Measurements from ENCODE around the gene ONECUT3.

The ONECUT3 gene

DNA sequence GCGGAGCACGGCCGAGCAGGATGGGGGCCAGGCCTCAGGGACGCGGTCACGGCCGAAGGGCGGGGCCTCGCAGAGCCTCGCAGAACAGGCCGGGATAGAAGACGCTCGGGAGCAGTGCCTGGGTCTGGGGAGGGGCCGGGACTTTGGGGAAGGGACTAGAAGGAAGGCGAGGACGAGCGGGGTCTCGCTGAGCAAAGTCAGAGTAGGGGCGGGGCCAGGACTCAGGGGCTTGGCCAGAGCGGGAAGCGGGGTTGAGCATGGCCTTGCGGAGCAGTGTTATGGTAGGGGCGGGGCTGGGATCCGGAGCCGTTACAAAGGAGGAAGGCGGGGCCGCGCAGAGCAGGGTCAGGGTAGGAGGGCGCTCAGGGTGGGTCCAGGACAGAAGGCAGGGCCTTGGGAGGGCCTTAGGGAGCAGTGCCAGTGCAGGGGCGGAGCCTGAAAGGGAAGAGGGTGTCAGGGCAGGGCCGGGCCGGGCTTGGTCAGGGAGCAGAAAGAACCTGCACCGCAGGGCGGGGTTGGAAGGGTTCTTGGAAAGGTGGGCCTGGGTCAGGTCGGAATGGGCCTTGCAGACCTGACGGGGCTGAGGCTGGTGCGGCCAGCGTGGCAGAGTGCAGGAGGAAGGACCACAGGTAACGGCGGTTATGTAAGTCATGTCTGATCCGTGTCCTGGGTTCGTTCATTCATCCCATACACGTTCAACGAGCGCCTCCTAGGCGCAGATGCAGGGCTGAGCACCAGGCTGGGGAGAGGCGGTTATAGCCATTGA, 59.3 kb downstream of the ONECUT3 start (continued):
- TF ChIP-seq ZNF654 (tag by site-specific recombination; IDR thresholded peaks at IDR 0.05; ENCODE audit: low read depth) (peak; percentile 81), ZXDB (tag by site-specific recombination; IDR thresholded peaks at IDR 0.05) (no peak; the same call in 1 of the 2 replicates), ZNF664 (tag by site-specific recombination; IDR thresholded peaks at IDR 0.05) (no peak), ZNF629 (tag by site-specific recombination; IDR thresholded peaks at IDR 0.05) (no peak), ZNF19 (tag by site-specific recombination; IDR thresholded peaks at IDR 0.05; ENCODE audit: low read depth) (no peak), ZNF530 (tag by site-specific recombination; IDR thresholded peaks at IDR 0.05; ENCODE audit: low read depth) (no peak), ZNF670 (tag by site-specific recombination; IDR thresholded peaks at IDR 0.05; ENCODE audit: low read depth) (no peak), BCL11B (tag by site-specific recombination; IDR thresholded peaks at IDR 0.05; ENCODE audit: low read depth) (peak; percentile 85), ZNF24 (tag by site-specific recombination; IDR thresholded peaks at IDR 0.05) (no peak), ZNF155 (tag by site-specific recombination; IDR thresholded peaks at IDR 0.05) (no peak), ZNF600 (tag by site-specific recombination; IDR thresholded peaks at IDR 0.05) (peak; percentile 100), OSR2 (tag by site-specific recombination; IDR thresholded peaks at IDR 0.05) (no peak), ZNF473 (tag by site-specific recombination; IDR thresholded peaks at IDR 0.05) (no peak), ZNF777 (tag by site-specific recombination; IDR thresholded peaks at IDR 0.05; ENCODE audit: borderline replicate concordance) (no peak), ZNF48 (tag by site-specific recombination; IDR thresholded peaks at IDR 0.05) (no peak), FEZF1 (tag by site-specific recombination; IDR thresholded peaks at IDR 0.05) (no peak), ZNF561 (tag by site-specific recombination; IDR thresholded peaks at IDR 0.05; ENCODE audit: borderline replicate concordance) (0 out of 2 replicates have a peak, but pooled peaks have one; percentile 36), KLF1 (tag by site-specific recombination; IDR thresholded peaks at IDR 0.05) (peak; percentile 97), HOXD13 (CRISPR knock-in tag; IDR thresholded peaks at IDR 0.05; ENCODE audit: borderline replicate concordance) (no peak)
- TF ChIP-seq, protein P1, sequence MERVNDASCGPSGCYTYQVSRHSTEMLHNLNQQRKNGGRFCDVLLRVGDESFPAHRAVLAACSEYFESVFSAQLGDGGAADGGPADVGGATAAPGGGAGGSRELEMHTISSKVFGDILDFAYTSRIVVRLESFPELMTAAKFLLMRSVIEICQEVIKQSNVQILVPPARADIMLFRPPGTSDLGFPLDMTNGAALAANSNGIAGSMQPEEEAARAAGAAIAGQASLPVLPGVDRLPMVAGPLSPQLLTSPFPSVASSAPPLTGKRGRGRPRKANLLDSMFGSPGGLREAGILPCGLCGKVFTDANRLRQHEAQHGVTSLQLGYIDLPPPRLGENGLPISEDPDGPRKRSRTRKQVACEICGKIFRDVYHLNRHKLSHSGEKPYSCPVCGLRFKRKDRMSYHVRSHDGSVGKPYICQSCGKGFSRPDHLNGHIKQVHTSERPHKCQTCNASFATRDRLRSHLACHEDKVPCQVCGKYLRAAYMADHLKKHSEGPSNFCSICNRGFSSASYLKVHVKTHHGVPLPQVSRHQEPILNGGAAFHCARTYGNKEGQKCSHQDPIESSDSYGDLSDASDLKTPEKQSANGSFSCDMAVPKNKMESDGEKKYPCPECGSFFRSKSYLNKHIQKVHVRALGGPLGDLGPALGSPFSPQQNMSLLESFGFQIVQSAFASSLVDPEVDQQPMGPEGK (tag by site-specific recombination; IDR thresholded peaks at IDR 0.05), result peak; percentile 82
- TF ChIP-seq, protein P2, sequence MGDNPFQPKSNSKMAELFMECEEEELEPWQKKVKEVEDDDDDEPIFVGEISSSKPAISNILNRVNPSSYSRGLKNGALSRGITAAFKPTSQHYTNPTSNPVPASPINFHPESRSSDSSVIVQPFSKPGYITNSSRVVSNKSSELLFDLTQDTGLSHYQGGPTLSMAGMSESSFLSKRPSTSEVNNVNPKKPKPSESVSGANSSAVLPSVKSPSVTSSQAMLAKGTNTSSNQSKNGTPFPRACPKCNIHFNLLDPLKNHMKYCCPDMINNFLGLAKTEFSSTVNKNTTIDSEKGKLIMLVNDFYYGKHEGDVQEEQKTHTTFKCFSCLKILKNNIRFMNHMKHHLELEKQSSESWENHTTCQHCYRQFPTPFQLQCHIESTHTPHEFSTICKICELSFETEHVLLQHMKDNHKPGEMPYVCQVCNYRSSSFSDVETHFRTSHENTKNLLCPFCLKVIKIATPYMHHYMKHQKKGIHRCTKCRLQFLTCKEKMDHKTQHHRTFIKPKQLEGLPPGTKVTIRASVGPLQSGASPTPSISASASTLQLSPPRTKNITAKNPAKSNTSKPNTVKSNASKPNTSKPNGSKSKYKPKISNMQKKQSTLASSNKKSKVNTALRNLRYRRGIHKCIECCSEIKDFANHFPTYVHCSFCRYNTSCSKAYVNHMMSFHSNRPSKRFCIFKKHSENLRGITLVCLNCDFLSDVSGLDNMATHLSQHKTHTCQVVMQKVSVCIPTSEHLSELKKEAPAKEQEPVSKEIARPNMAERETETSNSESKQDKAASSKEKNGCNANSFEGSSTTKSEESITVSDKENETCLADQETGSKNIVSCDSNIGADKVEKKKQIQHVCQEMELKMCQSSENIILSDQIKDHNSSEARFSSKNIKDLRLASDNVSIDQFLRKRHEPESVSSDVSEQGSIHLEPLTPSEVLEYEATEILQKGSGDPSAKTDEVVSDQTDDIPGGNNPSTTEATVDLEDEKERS (tag by site-specific recombination; IDR thresholded peaks at IDR 0.05), result no peak
- TF ChIP-seq, protein P3, sequence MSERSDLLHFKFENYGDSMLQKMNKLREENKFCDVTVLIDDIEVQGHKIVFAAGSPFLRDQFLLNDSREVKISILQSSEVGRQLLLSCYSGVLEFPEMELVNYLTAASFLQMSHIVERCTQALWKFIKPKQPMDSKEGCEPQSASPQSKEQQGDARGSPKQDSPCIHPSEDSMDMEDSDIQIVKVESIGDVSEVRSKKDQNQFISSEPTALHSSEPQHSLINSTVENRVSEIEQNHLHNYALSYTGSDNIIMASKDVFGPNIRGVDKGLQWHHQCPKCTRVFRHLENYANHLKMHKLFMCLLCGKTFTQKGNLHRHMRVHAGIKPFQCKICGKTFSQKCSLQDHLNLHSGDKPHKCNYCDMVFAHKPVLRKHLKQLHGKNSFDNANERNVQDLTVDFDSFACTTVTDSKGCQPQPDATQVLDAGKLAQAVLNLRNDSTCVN (tag by site-specific recombination; optimal IDR thresholded peaks at IDR 0.05), result peak; percentile 91
- TF ChIP-seq, protein P4, sequence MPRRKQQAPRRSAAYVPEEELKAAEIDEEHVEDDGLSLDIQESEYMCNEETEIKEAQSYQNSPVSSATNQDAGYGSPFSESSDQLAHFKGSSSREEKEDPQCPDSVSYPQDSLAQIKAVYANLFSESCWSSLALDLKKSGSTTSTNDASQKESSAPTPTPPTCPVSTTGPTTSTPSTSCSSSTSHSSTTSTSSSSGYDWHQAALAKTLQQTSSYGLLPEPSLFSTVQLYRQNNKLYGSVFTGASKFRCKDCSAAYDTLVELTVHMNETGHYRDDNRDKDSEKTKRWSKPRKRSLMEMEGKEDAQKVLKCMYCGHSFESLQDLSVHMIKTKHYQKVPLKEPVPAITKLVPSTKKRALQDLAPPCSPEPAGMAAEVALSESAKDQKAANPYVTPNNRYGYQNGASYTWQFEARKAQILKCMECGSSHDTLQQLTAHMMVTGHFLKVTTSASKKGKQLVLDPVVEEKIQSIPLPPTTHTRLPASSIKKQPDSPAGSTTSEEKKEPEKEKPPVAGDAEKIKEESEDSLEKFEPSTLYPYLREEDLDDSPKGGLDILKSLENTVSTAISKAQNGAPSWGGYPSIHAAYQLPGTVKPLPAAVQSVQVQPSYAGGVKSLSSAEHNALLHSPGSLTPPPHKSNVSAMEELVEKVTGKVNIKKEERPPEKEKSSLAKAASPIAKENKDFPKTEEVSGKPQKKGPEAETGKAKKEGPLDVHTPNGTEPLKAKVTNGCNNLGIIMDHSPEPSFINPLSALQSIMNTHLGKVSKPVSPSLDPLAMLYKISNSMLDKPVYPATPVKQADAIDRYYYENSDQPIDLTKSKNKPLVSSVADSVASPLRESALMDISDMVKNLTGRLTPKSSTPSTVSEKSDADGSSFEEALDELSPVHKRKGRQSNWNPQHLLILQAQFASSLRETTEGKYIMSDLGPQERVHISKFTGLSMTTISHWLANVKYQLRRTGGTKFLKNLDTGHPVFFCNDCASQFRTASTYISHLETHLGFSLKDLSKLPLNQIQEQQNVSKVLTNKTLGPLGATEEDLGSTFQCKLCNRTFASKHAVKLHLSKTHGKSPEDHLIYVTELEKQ (tag by site-specific recombination; IDR thresholded peaks at IDR 0.05; ENCODE audit: borderline replicate concordance), result no peak
- TF ChIP-seq, protein P5, sequence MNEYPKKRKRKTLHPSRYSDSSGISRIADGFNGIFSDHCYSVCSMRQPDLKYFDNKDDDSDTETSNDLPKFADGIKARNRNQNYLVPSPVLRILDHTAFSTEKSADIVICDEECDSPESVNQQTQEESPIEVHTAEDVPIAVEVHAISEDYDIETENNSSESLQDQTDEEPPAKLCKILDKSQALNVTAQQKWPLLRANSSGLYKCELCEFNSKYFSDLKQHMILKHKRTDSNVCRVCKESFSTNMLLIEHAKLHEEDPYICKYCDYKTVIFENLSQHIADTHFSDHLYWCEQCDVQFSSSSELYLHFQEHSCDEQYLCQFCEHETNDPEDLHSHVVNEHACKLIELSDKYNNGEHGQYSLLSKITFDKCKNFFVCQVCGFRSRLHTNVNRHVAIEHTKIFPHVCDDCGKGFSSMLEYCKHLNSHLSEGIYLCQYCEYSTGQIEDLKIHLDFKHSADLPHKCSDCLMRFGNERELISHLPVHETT (tag by site-specific recombination; IDR thresholded peaks at IDR 0.05), result peak; percentile 63; the same call in 1 of the 2 replicates
- TF ChIP-seq, protein P6, sequence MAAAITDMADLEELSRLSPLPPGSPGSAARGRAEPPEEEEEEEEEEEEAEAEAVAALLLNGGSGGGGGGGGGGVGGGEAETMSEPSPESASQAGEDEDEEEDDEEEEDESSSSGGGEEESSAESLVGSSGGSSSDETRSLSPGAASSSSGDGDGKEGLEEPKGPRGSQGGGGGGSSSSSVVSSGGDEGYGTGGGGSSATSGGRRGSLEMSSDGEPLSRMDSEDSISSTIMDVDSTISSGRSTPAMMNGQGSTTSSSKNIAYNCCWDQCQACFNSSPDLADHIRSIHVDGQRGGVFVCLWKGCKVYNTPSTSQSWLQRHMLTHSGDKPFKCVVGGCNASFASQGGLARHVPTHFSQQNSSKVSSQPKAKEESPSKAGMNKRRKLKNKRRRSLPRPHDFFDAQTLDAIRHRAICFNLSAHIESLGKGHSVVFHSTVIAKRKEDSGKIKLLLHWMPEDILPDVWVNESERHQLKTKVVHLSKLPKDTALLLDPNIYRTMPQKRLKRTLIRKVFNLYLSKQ (tag by site-specific recombination; IDR thresholded peaks at IDR 0.05; ENCODE audit: borderline replicate concordance), result no peak

All from HEK293 (cell line).